ENCODE data around the gene CFAP77.

The CFAP77 gene

GRCh38 chr9:132447902-132448301 is 37.9 kb downstream of the CFAP77 start:
- DNase-seq (ENCODE audit: low spot score), result no peak

- DNase-seq (ENCODE audit: low spot score), result no peak
Observed at GRCh38 chr9:132451276-132451675, 41.3 kb downstream of the CFAP77 start.

- DNase-seq (ENCODE audit: low spot score), result no peak
Observed at GRCh38 chr9:132456241-132456640, 46.2 kb downstream of the CFAP77 start.

- DNase-seq (ENCODE audit: low spot score), result no peak
Observed at GRCh38 chr9:132457504-132458236, 47.7 kb downstream of the CFAP77 start.

- no peak for DNase-seq (ENCODE audit: low spot score)
Observed at GRCh38 chr9:132458432-132458831, 48.4 kb downstream of the CFAP77 start.

GRCh38 chr9:132459661-132460060 is 49.6 kb downstream of the CFAP77 start:
- no peak for DNase-seq (ENCODE audit: low spot score)

- DNase-seq (ENCODE audit: low spot score), result no peak
Observed at GRCh38 chr9:132460240-132460639, 50.2 kb downstream of the CFAP77 start.

- DNase-seq (ENCODE audit: low spot score), result peak; percentile 48
Observed at GRCh38 chr9:132461281-132461896, 51.4 kb downstream of the CFAP77 start.

GRCh38 chr9:132461971-132462370 is 52.0 kb downstream of the CFAP77 start:
- DNase-seq (ENCODE audit: low spot score), result peak; percentile 42

- DNase-seq (ENCODE audit: low spot score), result no peak
Observed at GRCh38 chr9:132464547-132464946, 54.5 kb downstream of the CFAP77 start.

- no peak for DNase-seq (ENCODE audit: low spot score)
Observed at GRCh38 chr9:132465131-132465635, 55.2 kb downstream of the CFAP77 start.

- DNase-seq (ENCODE audit: low spot score), result no peak
Observed at GRCh38 chr9:132472199-132472598, 62.2 kb downstream of the CFAP77 start.

- no peak for DNase-seq (ENCODE audit: low spot score)
Observed at GRCh38 chr9:132472599-132472998, 62.6 kb downstream of the CFAP77 start.

- DNase-seq (ENCODE audit: low spot score), result no peak
Observed at GRCh38 chr9:132474253-132474652, 64.2 kb downstream of the CFAP77 start.

- no peak for DNase-seq (ENCODE audit: low spot score)
Observed at GRCh38 chr9:132478353-132479050, 68.5 kb downstream of the CFAP77 start.

- no peak for DNase-seq (ENCODE audit: low spot score)
Observed at GRCh38 chr9:132479733-132480132, 69.7 kb downstream of the CFAP77 start.

GRCh38 chr9:132481053-132481849 is 71.2 kb downstream of the CFAP77 start:
- peak; percentile 66 for DNase-seq (ENCODE audit: low spot score)

GRCh38 chr9:132482196-132482813 is 72.3 kb downstream of the CFAP77 start:
- DNase-seq (ENCODE audit: low spot score), result no peak

- no peak for DNase-seq (ENCODE audit: low spot score)
Observed at GRCh38 chr9:132485393-132485792, 75.4 kb downstream of the CFAP77 start.

- DNase-seq (ENCODE audit: low spot score), result peak; percentile 45
Observed at GRCh38 chr9:132486706-132487350, 76.8 kb downstream of the CFAP77 start.

GRCh38 chr9:132487351-132487791 is 77.4 kb downstream of the CFAP77 start:
- DNase-seq (ENCODE audit: low spot score), result no peak
